Parathyroid adenoma (tissue), 2 donors: Measurements from ENCODE around the gene LCOR.

ENCODE experiments used
- H2AFZ ChIP-seq: fragments of 300-600 bp; sonication (generic); one replicate; pipeline ENCODE4 v1.7.0; 2017; ENCODE audit warnings: antibody characterized with exemption, mild to moderate bottlenecking
- H3K27ac ChIP-seq: fragments of 300-600 bp; sonication (generic); one replicate; pipeline ENCODE4 v1.7.0; 2017
- H3K27me3 ChIP-seq: fragments of 300-600 bp; sonication (generic); one replicate; pipeline ENCODE4 v1.7.0; 2017; ENCODE audit warnings: low read length; ENCODE audit not compliant: control insufficient read depth, insufficient read depth
- H3K36me3 ChIP-seq: fragments of 300-600 bp; sonication (generic); one replicate; pipeline ENCODE4 v1.7.0; 2017; ENCODE audit warnings: low read length; ENCODE audit not compliant: control insufficient read depth, insufficient read depth
- H3K4me1 ChIP-seq: fragments of 300-600 bp; sonication (generic); one replicate; pipeline ENCODE4 v1.7.0; 2017; ENCODE audit warnings: control low read depth
- H3K4me2 ChIP-seq: fragments of 300-600 bp; sonication (generic); one replicate; pipeline ENCODE4 v1.7.0; 2017; ENCODE audit warnings: low read length
- H3K4me3 ChIP-seq: fragments of 300-600 bp; sonication (generic); one replicate; pipeline ENCODE4 v1.7.0; 2017; ENCODE audit warnings: low read depth, low read length
- H3K79me2 ChIP-seq: fragments of 300-600 bp; sonication (generic); one replicate; pipeline ENCODE4 v1.7.0; 2017; ENCODE audit warnings: control low read depth
- H3K9ac ChIP-seq: fragments of 300-600 bp; sonication (generic); one replicate; pipeline ENCODE4 v1.7.0; 2017; ENCODE audit warnings: mild to moderate bottlenecking
- H3K9me3 ChIP-seq: fragments of 300-600 bp; sonication (generic); one replicate; pipeline ENCODE4 v1.7.0; 2017; ENCODE audit warnings: low read length; ENCODE audit not compliant: control insufficient read depth
- TF ChIP-seq, protein P1 (sequence below): fragments of 300-600 bp; sonication (generic); IDR thresholded peaks from one replicate; pipeline ENCODE4 v1.7.0; 2017; ENCODE audit warnings: antibody characterized with exemption, mild to moderate bottlenecking
- donor health status: primary hyperparathyroidism.

The LCOR gene

DNA sequence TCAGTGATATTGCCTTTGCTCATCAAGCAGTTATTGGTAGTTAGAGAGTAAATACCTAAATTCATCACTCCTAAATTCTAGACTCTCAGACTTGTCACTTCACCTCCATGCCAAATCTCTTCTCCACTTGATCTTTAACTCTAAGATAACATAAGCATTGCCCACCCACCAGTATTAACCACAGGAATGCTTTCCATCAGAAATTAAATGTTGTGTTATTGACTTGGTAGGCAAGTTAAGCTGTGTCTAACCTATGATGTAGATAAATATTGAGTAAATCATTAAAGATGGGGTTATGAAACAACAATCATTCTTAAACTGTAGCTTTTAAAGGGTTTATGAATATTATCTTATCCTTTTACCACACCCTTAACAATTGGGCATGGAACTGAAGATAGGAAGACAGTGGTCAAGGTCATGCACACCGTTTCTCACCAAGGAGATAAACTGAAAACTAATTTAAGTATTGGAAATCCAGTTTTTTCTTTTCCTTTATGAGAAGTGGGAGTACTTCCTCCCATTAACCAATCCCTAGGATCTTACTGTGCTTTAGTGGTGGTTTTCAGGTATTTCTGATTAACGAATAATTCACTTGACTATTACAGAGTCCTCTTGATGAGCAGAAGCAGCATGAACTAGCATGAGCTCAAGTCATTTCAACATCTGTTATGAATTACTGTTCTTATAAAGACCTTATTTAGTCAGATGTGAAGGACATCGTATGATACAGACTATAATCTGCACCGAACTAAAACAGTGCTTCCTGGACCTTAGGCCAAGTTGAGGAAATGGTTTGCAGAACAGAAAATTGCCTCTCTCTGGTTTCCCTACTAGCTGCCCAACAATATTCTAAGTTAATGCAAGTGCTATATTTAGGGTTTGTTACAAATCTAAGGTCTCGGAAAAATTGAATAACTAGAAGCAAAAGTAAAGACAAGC, 142.0 kb downstream of the LCOR start:
- Histone ChIP-seq H3K27me3 (no peaks in the 10 kb centered on the region), H3K79me2 (no peaks in the 10 kb centered on the region), H3K9me3 (no peaks in the 10 kb centered on the region), H3K9ac (no peak overlapping the region), H3K4me2 (no peak overlapping the region), H2AFZ (no peak overlapping the region), H3K4me1 (no peaks in the 10 kb centered on the region), H3K27ac (no peak overlapping the region), H3K36me3 (no peaks in the 10 kb centered on the region), H3K4me3 (no peak overlapping the region)
- TF ChIP-seq, protein P1, sequence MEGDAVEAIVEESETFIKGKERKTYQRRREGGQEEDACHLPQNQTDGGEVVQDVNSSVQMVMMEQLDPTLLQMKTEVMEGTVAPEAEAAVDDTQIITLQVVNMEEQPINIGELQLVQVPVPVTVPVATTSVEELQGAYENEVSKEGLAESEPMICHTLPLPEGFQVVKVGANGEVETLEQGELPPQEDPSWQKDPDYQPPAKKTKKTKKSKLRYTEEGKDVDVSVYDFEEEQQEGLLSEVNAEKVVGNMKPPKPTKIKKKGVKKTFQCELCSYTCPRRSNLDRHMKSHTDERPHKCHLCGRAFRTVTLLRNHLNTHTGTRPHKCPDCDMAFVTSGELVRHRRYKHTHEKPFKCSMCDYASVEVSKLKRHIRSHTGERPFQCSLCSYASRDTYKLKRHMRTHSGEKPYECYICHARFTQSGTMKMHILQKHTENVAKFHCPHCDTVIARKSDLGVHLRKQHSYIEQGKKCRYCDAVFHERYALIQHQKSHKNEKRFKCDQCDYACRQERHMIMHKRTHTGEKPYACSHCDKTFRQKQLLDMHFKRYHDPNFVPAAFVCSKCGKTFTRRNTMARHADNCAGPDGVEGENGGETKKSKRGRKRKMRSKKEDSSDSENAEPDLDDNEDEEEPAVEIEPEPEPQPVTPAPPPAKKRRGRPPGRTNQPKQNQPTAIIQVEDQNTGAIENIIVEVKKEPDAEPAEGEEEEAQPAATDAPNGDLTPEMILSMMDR, result no peak

DNA sequence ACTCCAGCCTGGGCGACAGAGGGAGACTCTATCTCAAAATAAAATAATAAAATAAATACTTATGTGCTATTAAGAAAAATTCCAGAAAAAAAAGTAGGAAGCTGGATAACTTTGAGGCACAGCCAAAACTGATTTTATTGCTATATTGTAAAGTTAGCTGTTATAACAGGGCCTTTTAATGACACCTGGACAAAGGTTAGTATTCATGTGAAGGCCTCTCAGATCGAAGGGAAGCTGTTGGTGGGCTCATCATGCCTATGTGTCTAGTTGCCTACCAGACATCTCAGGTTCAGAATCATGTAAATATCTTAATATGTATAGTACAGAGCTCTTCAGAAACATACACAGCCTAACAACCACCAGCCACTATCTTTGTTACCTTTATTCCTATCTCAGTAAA, 143.0 kb downstream of the LCOR start:
- no peak overlapping the region for H3K27ac ChIP-seq
- H3K79me2 ChIP-seq, result no peaks in the 10 kb centered on the region
- H3K36me3 ChIP-seq, result no peaks in the 10 kb centered on the region
- H3K9ac ChIP-seq, result no peak overlapping the region
- H3K27me3 ChIP-seq, result no peaks in the 10 kb centered on the region
- no peak overlapping the region for H3K4me2 ChIP-seq
- no peaks in the 10 kb centered on the region for H3K4me1 ChIP-seq
- TF ChIP-seq, protein P1, result no peak
- no peaks in the 10 kb centered on the region for H3K9me3 ChIP-seq
- no peak overlapping the region for H3K4me3 ChIP-seq
- H2AFZ ChIP-seq, result no peak overlapping the region

GRCh38 chr10:96978621-96979154, 146.6 kb downstream of the LCOR start:
- no peaks in the 10 kb centered on the region for H3K4me1 ChIP-seq
- no peak overlapping the region for H3K4me2 ChIP-seq
- TF ChIP-seq, protein P1, result no peak
- no peak overlapping the region for H3K27ac ChIP-seq
- no peaks in the 10 kb centered on the region for H3K36me3 ChIP-seq
- H2AFZ ChIP-seq, result no peak overlapping the region
- no peak overlapping the region for H3K4me3 ChIP-seq
- H3K9ac ChIP-seq, result no peak overlapping the region
- H3K79me2 ChIP-seq, result no peaks in the 10 kb centered on the region
- no peaks in the 10 kb centered on the region for H3K27me3 ChIP-seq
- H3K9me3 ChIP-seq, result no peaks in the 10 kb centered on the region

DNA sequence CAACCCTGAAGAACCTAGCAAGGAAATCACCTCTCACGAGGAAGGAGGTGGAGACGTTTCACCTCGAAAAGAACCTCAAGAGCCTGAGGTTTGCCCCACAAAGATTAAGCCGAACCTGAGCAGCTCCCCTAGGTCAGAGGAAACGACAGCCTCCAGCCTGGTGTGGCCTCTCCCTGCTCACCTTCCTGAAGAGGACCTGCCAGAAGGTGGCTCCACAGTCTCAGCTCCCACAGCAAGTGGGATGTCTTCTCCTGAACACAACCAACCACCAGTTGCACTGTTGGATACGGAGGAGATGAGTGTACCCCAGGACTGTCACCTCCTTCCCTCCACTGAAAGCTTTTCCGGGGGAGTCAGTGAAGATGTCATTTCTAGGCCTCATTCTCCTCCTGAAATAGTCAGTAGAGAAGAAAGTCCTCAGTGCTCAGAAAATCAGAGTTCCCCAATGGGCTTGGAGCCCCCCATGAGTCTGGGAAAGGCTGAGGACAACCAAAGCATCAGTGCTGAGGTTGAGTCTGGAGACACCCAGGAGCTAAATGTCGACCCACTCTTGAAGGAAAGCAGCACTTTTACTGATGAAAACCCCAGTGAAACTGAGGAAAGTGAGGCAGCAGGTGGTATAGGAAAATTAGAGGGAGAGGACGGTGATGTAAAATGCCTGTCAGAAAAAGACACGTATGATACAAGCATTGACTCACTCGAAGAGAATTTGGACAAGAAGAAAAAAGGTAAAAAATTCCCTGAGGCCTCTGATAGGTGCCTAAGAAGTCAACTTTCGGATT, 150.2 kb downstream of the LCOR start:
- H3K4me3 ChIP-seq, result no peak overlapping the region
- TF ChIP-seq, protein P1, result no peak
- H3K9me3 ChIP-seq, result no peaks in the 10 kb centered on the region
- no peak overlapping the region for H2AFZ ChIP-seq
- no peaks in the 10 kb centered on the region for H3K79me2 ChIP-seq
- no peak overlapping the region for H3K4me2 ChIP-seq
- no peaks in the 10 kb centered on the region for H3K36me3 ChIP-seq
- no peak overlapping the region for H3K27ac ChIP-seq
- H3K27me3 ChIP-seq, result no peaks in the 10 kb centered on the region
- H3K9ac ChIP-seq, result no peak overlapping the region
- no peaks in the 10 kb centered on the region for H3K4me1 ChIP-seq
